CD4-positive, alpha-beta T cell treated with Interleukin-4 for 1 hour (primary cell): ENCODE results near the gene PFDN1.

ENCODE experiments used
- DNase-seq, 2 donors: peaks; one replicate each; pipeline ENCODE4 v3.0.0-alpha.2; 2020 to 2022

Gene PFDN1

DNA sequence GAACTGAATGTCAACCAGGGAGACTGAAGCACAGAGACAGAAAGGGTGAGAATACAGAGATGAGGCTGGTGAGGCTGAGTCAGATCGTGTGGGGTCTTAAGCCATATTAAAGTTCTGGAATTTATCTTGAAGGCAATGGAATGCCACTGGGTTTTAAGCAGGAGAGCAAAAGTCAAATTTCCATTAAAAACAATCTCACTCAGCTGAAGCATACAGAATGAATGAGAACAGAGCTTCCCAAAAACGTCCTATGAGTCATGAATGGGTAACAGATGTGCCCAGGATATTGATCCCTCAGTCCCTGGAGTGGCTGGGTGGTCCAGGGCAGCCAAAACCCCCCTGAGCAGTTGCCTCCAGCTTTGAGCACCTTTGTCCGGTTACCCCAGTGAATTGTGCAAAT, 44.9 kb downstream of the PFDN1 start:
- DNase-seq, result no peak

DNA sequence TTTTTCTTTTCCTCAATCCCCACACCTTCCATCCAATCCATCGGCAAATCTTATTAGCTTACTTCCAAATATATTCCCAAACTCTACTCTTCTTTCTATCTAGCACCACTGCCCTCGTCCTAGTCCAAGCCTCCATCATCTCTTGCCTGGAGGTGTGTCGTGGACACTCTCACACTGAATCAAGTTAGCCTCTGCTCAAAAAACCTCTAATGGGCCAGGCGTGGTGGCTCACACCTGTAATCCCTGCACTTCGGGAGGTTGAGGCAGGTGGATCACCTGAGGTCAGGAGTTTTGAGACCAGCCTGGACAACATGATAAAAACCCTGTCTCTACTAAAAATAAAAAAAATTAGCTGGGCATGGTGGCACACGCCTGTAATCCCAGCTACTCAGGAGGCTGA, 46.2 kb downstream of the PFDN1 start:
- no peak for DNase-seq

DNA sequence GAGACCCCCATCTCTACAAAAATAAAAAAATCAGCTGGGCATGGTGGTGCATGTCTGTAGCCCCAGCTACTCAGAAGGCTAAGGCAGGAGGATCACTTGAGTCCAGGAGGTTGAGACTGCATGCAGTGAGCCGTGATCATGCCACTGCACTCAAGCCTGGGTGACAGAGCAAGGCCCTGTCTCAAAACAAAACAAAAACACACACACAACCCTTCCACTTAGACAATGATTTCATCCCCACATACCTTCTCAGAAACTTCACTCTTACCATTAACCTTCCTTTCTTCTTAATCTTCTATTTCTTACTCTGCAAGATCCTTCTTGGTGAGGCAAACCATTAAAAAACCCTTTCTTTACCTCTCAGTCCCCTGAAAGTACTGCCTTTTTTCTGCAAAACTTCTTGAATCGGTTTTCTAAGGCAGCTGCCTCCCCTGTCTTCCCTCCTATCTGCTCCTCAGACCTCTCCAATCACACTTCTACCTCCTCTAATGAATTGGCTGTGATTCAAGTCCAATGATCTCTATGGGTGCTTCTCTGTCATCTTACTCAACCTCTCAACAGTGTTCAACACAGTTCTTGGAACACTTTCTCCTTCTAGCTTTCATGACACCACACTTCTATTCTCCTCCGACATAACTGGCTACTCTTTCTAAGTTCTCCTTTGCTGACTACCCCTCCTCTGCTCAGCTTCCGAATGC, 47.3 kb downstream of the PFDN1 start:
- DNase-seq, result no peak

DNA sequence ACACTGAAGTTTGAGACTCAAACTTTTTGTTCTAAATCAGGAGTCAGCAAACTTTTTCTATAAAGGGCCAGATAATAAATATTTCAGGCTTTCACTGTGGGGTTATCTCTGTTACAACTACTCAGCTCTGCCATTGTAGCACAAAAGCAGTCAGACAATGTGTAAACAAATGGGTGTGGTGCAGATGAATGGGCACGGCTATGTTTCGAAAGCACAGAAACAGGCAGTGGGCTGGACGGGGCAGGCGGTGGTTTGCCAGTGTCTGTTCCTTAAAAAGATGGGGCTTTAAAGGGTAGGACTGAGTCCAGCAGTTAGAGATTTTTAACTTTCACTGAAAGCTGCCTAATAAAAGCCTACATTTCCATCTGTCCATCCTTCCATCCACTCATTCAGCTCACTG, 48.9 kb downstream of the PFDN1 start:
- peak; percentile 31 to 66 for DNase-seq

DNA sequence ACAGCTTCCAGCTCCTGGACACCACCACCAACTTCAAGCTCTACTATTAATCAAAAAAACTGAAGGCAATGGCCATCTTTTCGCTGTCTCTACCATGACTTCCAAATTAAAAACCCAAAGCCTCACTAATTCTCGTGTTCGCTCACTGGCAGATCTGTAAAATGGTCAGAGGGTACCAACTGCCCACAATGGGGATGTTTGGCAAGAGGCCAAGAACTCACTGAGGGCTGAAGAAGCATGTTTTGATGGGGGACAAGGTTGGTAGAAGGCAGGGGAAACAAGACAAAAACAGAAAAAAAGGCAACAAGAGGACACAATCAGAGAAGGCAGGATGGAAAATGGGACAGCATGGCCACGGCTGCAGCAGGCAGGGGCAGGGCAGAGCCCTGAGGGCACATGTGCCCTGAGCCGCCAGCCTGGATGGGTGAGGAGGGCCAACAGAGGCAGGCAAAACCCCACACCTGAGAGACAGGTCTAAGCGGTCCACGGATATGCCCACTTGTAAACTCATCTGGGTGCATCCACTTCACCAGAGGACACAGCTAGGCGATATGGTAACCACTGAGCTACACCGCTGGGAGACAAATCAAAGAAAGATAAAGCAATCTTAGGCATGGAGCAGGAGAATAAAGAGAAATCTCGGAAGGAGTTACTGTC, 50.3 kb downstream of the PFDN1 start:
- DNase-seq, result no peak

DNA sequence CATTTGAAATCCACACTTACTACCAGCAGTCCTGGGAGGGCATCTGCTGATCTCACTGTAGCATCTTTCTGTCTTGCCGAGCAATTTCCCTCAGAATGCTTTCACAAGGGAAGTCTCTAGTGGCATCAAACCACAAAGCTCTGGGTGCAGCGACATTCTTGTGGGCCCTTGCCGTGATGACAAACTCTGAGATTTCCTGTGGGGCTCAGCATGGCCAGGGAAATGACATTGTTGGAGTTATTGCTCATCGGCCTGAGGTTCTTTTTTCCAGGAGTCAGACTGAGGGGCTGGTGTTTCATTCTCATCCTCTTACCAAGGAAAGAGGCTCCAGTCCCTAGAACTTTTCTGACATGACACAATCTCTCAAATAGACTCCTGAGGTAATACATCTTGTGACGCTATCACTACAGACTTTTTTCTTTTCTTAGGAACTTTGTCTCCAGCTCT, 51.4 kb downstream of the PFDN1 start:
- DNase-seq, result peak; percentile 75 to 83

DNA sequence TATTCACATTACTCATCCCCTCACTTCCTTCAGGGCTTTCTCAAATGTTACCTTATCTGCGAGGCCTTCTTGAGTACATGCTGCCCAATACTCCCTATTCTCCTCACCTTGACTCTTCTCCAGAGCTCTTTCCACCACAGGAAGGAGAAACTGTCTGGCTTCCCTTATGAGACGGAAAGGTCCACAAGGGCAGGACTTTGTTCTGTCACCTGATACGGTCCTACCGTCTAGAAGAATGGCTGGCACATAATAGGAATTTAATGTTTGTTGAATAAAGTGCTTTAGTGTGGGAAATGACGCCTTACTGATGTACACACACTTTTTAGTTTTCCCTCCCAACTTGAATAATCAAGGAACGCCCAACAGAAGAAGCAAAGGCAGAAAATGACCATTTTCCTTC, 52.5 kb downstream of the PFDN1 start:
- DNase-seq, result no peak

DNA sequence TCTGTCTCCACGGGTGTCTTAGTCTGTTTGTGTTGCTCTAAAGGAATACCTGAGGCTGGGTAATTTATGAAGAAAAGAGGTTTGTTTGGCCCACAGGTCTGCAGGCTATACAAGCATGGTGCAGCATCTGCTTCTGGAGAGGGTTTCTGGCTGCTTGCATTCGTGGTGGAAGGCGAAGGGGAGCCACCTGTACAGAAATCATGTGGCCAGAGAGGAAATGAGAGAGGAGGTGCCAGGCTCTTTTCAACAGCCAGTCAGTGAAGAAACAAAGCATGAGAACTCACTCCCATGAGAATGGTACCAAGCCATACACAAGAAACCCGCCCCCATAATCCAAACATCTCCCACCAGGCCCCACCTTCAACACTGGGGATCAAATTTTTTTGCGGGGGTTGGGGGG, 53.4 kb downstream of the PFDN1 start:
- DNase-seq, result no peak

DNA sequence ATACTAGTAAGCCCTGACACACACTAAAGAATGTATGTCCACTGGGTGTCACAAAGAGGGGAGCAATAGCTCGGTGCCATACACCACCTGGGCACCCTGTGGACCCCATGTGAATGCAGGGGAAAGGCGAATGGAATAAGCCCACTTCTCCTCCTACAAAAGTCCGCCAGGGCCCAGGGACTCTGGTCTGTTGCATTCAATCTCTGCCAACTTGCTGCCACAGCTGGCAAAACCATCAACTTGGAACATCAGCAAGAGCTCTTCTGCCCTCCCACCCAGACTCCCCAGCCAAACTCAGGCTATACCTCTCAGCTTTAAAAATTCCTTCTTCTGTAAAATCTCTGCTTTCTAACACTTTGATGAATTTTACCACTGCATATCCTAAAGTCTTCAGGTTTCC, 54.5 kb downstream of the PFDN1 start:
- DNase-seq, result no peak

DNA sequence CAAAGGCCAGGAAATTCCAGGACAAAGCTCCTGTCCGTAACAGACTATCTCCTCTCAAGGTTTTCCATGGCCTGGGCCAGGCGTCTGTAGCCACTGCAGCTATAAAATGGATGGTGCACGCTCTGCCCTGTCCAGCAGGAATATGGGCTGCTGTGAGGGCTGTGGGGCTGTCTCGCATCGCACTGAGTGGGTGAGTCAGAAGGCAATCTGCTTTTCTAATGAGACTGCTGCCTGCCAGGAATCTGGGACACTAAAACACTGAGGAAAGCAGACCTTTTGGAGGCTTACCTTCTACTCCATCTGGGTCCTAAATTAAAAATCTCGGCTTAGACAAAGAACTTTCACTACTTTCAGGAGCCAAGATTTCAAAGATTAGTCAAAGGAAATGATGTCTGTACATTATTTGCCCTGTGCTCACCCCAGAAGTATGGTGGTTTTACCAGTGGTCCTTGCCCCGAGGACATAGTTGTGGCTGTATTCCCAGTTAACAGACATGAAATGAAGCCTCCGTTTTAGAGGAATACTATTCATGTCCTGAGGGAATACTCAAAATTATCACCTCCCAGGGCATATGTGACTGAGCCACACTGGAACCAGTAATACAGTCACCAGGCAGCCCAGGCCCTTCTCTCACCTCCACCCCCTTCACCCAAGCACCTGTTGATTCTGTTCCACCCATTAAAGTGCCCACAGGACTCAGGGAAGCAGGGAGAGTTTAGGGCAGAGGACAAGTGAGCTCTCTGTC, 56.4 kb downstream of the PFDN1 start:
- DNase-seq, result no peak

DNA sequence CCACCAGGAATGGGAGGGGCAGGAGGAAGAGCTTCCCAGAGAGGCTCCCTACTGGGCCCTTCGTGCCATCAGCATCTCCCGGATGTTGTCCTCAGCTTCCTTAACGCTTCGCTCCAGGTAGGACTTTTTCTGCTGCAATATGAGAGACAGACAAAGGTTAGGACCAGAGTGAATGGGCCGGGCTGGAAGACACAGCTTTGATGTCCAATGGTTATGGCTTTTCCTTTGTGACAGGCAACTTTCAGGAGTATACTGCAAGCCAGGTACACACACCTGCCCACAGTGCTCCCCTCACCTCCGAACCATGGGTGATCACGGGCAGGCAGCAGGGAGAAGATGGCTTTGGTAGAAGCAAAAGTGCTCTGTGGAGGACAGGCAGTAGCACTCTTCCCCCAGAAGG, 57.0 kb downstream of the PFDN1 start:
- no peak for DNase-seq

DNA sequence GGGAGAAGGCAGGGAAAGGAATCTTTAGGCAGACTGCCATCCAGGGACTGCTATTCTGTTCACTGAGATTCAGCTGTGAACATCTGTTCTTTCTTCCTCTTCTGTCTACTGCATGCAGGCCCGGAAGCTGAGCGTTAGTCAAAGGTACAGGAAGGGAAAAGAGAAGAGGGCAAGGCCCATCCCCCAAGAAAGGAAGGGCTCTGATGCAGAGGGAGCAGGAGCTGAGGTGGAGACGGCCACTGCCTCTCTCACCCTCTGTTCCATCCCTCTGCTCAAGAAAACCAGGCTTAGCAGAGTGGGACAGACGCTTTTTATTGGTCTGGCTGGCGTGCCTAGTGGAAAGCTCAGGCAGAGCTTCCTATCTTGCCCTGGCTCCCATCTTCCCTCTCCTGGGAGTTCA, 57.6 kb downstream of the PFDN1 start:
- DNase-seq, result peak in 1 of 2 donors; percentile 46

DNA sequence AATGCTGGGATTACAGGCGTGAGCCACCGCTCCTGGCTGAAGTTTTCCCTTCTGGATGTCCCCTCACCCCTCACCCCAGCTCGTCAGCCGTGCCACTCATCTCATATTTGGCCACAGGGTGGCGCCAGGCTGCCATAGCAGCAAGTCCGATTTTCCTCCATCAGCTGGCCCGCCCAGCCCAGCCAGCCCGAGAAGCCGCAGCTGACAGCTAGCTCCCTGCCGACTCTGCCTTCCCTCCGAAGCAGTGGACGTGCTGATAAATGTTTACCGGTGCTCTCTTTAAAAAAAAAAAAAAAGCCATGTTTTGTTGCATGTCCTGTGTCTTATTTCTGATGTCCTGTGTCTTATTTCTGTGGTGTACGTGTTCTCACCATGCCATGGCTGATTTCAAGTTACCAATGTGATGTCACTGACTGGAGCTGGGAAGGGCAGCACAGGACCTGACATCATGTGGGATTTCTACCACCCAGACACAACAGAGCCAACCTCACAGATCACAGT, 58.3 kb downstream of the PFDN1 start:
- DNase-seq, result peak; percentile 78 to 83

DNA sequence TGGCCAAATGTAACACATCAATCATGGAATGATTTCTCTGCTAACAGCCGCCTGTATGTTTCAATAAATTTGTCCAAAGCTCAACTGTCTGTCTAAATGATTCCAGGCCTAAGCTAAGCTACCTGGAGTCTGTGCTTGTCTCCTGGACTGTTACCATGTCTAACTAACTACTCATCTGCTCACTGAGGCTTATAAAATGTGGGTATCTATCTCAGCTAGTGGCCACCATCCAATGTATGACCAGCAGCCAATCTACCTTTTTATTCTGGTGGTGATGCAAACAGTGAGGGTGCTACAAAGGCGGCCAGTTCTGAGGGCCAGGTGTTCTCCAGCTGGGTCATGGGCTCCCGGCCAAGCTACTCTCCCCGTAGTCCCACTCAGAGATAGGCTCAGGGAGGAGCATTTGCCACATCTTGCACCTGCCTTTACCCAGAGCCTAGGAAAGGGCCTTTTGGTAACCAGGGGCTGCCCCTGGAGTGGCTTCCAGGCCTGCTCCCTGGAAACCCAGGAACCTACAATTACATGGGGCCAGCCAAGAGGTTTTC, 59.1 kb downstream of the PFDN1 start:
- no peak for DNase-seq

DNA sequence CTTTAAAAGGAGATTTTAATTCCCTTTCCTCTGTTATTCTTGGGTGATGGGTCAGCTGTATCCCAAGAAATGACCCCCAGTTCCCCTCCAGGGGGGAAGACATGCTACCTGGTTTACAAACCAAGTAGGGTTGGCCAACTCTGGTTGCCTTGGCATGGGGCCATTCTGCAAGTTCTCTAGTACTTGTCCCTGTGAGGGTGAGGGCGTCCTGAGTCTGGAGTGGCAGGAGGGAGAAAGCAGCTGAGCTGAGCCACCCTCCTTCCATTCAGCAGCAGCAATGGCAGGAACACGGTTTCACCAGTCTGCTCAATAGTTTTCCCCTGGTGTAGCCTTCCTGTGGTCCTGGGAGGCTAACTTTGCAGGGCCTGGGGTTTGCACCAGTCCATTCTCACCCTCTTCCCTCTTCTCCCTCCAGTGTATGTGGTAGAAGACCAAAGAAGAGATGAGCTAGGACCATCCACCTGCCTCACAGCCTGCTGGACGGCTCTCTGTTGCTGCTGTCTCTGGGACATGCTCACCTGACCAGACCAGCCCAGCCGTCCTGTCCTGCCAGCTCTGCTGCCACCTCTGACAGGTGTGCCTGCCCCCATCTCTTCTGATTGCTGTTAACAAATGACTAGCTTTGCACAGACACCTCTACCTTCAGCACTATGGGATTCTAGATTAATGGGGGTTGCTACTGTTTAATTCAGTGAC, 59.9 kb downstream of the PFDN1 start:
- no peak for DNase-seq

DNA sequence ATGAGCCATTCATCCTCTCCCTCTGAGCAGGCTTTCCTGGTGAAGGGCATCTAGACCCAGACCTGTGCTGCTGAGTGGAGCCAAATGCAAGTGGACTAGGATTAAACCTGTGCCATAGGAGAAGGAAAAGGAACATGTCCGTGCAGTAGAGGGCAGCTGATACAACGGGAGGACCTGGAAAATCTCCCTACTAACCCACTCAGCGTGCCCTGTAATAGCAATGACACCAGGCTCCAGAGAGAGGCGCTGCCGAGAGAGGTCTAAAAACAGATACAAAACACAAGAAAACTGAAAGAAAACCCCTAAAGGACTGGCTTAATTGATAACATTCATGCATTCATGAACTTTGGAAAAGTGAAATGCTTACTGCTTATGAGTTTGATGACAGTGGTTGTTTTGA, 60.8 kb downstream of the PFDN1 start:
- DNase-seq, result no peak

DNA sequence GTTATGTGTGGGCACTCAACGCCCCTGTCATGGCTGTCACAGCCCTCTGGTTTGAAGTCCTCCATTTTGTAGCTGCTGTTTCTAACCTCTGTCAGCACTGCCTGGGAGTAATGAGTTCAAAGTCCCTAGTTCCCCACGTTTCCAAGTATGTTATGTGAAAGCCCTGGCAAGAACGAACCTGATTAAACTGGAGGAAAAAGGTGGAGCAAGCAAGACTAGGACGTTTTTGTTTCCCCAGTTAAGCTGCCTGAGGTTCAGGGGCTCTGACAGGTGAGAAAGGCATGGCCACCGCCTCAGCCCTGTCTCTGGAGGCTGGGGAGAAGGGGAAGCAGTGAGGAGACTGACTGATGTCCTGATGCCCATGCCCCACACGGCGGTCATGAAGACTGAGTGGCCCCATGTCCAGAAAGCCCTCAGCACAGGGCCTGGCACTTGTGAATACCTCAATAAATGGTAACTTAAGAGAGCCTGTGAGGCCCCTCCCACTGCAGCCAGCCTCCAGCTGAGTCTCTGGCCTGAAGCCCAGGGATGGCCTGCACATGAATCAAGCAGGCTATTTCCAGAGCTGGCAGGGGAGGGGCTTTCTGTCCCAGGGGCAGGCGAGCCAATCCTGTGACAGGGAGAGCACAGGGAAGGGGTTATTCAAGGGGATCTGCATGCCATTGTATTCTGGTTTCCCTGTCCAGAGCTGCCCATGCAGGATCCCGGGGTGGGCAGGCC, 61.8 kb downstream of the PFDN1 start:
- DNase-seq, result no peak

DNA sequence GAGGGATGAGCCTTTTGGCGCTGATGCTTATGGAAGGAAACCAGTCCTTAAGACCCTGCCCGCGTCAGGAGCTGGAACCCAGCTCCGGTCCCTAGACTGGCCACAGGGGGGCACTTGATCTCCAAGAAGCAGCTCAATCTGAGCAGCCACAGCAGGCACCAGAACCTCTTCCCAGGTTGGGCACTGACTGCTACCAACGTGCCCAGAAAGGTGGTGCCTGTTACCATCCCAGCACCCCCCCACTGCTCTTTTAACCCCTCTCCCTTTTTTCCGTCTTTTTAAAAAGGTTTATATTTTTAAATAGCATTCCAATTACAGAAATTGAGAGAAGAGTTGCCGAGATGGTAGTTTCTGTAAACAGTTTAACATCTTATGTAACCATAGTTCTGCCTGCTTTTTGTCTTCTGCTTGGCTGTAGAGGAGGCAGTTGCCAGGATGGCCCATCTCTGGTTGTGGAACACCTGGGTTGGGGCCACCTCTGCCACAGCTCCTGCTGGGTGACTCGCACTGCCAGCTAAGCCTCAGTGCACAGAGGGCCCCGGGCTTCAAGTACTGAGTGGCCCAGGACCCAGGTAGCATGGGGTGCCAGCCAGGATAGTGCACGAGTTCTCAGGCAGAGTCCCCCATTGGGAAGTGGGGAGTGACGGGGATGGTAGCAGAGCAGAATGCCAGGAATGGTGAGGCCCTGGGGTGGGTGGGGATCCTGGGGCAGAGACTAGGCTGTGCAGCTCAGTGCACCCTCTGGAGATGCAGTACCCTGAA, 62.8 kb downstream of the PFDN1 start:
- DNase-seq, result peak; percentile 55 to 62

DNA sequence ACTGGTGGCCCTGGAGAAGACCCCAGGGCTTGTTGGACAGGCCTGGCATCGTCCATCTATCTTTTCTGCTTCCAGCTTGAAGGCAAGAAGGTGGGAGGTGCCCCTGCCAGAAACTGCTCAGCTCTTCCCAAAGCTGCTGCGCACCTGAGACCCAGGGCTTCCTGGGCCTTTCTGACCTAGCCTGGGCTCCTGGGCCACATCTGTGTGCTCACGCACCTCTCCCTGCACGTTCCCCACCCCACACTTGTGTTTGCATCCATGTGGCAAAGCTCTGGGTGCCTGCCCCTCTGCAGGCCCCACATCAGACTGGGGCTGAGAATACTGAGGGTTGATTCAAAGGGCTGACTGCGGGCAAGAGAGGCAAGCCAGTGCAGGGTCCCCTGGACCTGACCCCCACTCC, 63.4 kb downstream of the PFDN1 start:
- DNase-seq, result no peak

DNA sequence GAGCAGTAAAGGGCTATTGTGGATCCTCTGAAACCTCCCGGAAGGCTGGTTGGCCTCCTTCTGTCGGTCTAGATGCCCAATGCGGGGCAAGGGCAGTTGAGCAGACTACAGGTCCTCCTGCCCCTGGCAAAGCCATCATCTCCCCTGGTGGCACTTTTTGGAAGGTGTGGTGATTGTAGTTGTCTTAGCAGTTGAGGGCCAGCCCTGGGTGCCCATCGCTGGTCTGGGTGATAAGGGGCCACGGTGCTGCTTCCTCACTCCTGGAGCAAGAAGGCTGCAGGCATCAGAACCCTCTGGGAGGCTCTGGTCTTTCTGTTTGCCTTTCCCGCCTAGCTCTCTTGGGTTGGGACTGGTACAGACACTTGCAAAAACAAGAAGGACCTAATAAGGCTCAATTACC, 64.1 kb downstream of the PFDN1 start:
- DNase-seq, result no peak

DNA sequence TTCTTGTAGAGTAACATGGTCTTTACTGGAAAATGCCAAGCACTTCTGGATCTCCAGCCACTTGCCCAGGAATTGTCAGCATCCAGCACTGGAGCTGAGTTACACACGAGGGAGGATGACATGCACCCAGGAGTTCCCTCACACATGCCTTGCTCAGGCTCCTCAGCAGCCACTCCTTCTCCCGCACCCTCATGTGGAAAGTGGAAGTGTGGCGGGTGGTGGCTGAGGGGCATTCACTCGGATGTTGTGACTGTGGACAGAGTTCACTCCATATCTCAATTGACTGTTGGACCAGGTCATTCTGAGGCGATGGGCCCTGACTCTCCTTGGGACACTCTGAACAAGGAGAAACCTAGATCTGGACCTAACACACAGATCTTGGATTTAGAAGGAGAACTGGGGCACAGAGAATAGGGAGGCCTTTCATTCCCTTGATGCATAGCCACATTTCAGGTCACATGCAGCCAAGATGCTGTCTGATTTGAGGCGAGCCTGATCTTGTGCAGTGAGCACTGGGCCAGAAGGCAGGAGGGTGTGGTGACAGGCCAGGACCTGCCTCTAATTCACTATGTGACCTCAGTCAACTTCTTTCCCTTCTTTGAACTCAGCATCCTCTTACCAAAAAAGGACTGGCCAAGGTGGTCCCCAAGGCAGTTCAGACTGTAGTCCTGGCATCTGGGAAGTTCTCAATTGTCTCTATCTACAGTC, 65.9 kb downstream of the PFDN1 start:
- peak in 1 of 2 donors; percentile 17 for DNase-seq
